CD1c-positive myeloid dendritic cell (primary cell): ENCODE results near the gene HTR1D.
"Not testable (repeated sequence)": the region's sequence is repeated elsewhere in the genome, so short reads cannot be mapped to it uniquely, and the experiment has no call there.

ENCODE experiments used
- DNase-seq: peaks from one replicate; pipeline ENCODE4 v3.0.0-alpha.2; 2016; ENCODE audit errors: extremely low spot score

The HTR1D gene

DNA sequence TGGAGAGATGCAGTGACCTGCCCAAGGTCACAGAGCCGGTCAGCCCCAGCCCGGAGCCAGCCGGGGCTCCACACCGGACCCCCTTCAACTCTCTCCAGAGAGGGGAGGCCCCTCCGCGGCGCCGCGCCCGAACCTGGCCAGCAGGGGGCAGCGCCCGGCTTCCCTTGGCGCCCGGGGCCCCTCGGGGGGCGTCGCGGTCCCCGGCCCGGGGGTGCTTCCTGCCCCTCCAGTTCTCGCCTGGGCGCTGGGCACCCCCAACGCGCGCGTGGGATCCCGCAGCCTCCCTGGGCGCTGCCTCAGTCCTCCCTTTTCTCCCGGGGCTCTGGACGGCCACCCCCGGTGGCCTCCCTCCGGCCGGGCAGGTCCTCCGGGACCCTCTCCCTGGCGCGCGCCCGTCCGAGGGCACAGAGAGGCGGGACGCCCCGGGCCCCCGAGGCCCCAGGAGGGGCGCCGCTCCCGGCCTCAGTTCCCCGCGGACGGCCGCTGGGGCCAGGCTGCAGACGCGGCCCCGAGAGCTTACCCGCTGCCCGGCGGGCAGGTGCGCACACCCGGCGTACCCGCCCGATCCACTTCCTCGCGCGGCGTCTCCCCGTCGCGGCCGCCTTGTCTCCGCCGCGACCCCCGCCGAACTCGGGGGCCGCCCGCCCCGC, 406 bp downstream of the HTR1D start:
- no peak for DNase-seq

GRCh38 chr1:23215751-23216449, 1.4 kb downstream of the HTR1D start:
- DNase-seq = no peak

DNA sequence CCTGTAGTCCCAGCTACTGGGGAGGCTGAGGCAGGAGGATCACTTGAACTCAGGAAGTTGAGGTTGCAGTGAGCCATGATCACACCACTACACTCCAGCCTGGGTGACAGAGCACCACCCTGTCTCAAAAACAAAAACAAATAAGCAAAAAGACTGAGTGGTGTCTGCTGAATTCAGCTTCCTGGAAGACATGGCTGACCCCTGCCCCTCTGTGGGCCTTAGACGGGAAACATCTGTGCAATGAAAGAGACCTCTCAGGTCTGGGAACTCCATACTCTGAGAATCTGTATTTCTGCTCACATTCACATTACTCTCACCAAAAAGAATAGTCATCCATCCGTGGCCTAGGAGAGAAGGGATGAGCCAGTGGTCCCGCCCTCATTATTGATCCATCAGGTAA, 2.0 kb downstream of the HTR1D start:
- no peak for DNase-seq

- no peak for DNase-seq
These were observed 2.7 kb downstream of the HTR1D start for GRCh38 chr1:23214640-23215039.

- DNase-seq = no peak
These were observed 5.3 kb downstream of the HTR1D start for GRCh38 chr1:23211955-23212354.

DNA sequence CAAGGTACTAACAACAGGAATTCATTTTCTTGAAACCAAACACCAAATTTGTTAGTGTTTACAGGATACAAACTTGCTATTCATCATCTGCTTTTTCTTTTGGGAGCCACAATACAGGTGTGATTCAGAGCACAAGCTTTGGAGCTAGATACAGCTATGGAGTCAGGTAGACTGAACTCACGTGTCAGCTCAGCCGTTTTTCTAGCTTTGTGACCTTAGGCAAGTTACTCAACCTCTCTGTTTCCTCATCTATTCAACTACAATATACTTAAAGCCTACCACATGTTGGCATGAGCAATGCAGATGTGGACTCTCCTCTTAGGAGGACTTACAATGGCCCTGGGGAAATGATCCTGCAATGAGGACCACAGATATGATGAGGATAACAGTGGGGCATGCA, 6.3 kb downstream of the HTR1D start:
- no peak for DNase-seq

DNA sequence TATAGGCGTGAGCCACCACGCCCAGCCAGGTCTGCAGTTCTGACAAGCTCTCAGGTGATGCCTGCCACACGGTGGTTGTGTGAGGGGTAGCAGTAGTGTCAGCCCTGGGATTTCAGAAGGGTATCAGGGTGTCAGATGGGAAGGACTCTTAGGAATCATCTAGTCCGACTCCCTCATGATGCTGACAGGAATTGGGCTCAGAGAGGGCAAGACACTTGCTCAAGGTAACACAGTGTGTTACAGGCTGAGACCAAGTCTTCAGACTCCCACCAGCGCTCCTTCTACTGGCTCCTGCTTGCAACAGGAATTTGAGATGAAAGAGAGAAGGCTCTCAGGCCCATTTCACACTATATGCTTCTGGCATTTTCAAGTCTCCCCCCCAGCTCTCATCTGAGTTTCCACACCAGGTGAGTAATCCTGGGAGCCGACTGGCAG, 6.9 kb downstream of the HTR1D start:
- no peak for DNase-seq

DNA sequence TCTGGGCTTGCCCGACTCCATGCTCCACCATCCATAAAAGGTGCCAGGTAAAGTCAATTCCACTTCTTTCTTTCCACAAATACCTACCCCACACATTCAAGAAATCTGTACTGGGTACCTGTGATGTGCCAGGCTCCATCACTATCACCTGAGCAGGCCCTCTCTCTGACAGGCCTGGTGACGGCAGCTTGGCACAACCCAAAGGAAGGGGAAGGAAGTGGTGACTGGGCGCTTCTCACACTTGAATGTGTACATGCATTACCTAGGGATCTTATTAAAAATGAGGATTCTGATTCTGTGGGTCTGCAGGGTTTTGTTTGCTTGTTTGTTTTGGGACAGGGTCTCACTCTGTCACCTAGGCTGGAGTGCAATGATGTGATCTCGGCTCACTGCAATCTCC, 7.5 kb downstream of the HTR1D start:
- no peak for DNase-seq

DNA sequence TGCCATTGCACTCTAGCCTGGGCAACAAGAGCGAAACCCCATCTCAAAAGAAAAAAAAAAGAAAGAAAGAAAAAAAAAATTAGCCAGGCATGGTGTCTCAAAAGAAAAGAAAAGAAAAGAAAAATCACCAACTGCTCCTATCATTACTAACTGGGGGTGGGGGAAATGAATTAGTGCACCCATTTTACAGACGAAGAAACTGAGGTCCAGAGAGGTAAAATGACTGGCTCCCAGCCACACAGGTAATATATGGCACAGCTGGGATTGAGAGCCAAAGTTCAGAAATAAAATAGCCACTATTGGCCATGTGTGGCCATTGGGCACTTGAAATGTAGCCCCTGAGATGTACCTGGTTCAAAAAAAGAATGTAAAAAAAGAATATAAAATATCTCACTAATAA, 8.8 kb downstream of the HTR1D start:
- no peak for DNase-seq

- not testable (repeated sequence) for DNase-seq
These were observed 9.6 kb downstream of the HTR1D start for GRCh38 chr1:23207733-23208132.

GRCh38 chr1:23202263-23202749, 15.0 kb downstream of the HTR1D start:
- DNase-seq = no peak

DNA sequence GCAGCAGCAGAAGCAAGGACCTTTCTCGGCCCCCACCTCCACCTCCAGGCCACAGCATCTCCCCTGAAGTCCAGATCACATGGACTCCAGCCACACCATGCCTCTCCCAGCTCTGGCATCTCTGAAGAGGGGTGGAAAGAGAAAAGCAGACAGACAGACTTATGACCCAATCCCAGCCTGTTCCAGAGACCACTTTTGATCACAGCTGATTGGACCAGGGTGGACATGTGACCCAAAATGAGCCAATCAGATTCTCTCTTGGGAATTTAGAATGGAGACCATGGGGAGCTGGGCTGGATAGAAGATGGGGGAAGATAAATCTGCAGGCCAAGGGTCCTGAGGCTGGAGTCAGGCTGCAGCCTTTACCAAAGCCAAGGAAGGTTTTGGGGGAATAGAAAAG, 16.4 kb downstream of the HTR1D start:
- no peak for DNase-seq

GRCh38 chr1:23198373-23198772, 18.9 kb downstream of the HTR1D start:
- no peak for DNase-seq

GRCh38 chr1:23196627-23197328, 20.5 kb downstream of the HTR1D start:
- no peak for DNase-seq

DNA sequence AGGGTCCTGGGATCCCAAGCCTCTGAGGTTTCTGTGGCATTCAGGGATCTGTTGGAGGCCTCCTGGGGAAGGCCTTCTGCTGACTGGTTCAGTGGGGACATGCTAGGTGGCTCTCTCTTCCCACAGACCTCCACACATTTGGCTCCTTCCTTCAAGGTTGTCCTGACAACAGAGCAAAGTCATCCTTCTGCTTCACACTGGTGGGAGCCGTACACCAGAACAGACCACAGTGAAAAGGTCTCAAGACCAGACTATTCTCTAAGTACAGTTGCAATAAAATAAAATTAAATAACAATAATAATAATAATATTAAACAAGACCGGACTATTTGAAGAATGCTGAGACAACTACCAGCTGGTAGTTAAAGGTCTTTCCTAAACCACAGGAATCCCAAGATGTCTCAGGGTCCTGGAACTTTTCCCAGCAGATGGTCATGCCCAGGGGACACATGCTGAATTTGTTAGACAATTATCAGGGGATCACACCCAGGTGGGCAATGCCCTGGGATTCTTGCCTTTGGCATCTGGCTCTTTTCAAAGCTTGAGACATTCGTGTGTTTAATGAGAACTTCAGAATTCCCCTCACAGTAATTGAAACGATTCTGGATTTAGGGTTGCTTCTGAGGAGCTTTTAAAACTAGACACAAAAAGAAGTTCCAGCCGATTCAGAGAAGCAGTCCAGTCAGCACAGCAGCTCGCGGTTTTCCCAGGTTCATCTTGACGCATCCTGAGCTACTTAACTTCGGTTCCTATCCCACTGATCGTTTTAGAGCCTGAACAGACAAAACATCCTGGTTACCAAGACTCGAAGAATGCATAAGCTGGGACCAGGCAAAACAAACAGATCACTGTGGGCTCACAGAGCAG, 22.9 kb downstream of the HTR1D start:
- DNase-seq = no peak

- DNase-seq = no peak
These were observed 23.7 kb downstream of the HTR1D start for GRCh38 chr1:23193391-23194118.

DNA sequence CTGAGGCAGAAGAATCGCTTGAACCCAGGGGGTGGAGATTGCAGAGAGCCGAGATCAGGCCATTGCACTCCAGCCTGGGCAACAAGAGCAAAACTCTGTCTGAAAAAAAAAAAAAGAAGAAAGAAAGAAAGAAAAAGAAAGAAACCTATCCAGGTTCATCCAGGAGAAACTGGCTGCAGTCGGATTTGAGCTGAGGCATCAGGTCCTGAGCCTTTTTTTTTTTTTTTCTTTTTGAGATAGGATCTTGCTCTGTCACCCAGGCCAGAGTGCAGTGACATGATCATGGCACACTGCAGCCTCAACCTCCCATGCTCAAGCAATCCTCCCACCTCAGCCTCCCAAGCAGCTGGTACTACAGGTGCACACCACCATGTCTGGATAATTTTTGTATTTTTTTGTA, 26.1 kb downstream of the HTR1D start:
- no peak for DNase-seq

- peak; percentile 52 for DNase-seq
These were observed 28.3 kb downstream of the HTR1D start for GRCh38 chr1:23188936-23189452.

- no peak for DNase-seq
These were observed 28.8 kb downstream of the HTR1D start for GRCh38 chr1:23188434-23188884.

DNA sequence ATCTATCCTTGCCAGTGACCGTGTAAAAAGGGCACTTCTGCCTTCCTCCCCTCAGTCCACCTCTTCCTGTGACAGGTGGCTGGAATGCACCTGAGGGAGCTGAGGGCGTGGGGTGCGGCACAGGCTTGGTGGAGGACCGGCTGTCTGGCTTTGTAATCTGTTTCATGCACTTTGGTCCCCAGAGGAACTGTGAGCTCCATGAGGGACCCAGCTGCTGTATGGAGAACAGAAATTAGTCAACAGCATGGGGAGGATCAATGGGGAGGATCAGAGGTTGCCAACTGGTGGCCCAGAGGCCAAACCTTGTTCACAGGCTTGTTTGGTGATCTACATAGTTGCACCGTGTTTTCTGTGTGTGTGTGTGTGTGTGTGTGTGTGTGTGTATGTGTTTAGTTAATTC, 29.7 kb downstream of the HTR1D start:
- DNase-seq = no peak

DNA sequence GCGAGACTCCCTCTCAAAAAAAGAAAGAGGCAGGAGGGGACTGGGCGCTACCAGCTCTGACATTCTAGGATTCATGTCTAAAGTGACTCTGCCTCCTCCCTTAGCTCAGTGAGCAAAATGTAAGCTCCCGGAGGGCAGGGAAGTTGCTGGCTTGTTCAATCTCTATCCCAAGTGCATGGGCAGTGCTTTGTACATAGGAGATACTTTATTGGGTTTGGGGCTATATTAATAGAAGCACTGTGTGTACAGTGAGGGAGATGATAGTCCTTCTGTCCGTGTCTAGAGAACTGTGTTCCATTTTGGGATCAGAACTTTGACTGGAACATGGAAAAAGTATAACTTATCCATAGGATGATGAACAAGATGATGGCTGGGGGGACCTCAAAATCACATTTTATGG, 31.9 kb downstream of the HTR1D start:
- DNase-seq = no peak
